Measurements from ENCODE around the gene MYO5B. TPM values are rescaled to one million over a fixed set of nuclear protein-coding genes. Genes with fewer than 3 reads are reported as not detected.

MYO5B gene
- total RNA-seq, 1 experiment from 2014 or later = 0.97 TPM

DNA sequence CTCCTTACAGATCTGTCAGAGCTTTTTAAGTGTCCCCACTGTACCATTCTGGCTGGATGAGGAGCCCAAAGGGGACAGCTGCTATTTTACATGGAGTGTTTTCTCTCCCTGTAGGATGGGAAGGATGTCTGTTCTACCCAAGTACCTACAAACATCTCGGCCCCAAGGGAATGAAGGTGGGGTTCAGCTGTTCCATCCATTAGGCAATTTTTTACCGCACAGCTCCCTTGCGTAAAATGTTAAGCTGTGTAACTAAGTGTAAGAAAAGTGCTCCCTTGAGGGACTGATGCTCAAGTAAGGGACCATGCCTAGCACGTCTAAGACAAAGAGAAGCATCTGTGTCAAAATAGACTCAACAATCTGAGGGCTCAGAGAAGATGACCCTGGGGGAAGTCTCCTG, 180.3 kb downstream of the MYO5B start:
- Histone ChIP-seq H3K9me2 (replicated peaks; ENCODE audit: insufficient read depth, low read length) (no peaks in the 10 kb centered on the region), H3K27ac (ENCODE audit: low read length) (no peak overlapping the region), H2AFZ (ENCODE audit: low read length) (no peak overlapping the region), H3K9ac (ENCODE audit: low read length) (no peak overlapping the region), H3K9me3 (ENCODE audit: low read length) (no peaks in the 10 kb centered on the region), H3K27me3 (ENCODE audit: low read length) (no peaks in the 10 kb centered on the region), H3K4me3 (ENCODE audit: low read length) (no peak overlapping the region), H3K36me3 (ENCODE audit: insufficient read depth, low read length) (no peaks in the 10 kb centered on the region), H4K20me1 (ENCODE audit: insufficient read depth, low read depth, low read length) (no peaks in the 10 kb centered on the region), H3K79me2 (ENCODE audit: low read length) (no peaks in the 10 kb centered on the region), H3K4me2 (ENCODE audit: low read depth, low read length, poor library complexity, severe bottlenecking) (no peak overlapping the region), H3K4me1 (ENCODE audit: low read length) (no peaks in the 10 kb centered on the region)
- DNase-seq = no peak

DNA sequence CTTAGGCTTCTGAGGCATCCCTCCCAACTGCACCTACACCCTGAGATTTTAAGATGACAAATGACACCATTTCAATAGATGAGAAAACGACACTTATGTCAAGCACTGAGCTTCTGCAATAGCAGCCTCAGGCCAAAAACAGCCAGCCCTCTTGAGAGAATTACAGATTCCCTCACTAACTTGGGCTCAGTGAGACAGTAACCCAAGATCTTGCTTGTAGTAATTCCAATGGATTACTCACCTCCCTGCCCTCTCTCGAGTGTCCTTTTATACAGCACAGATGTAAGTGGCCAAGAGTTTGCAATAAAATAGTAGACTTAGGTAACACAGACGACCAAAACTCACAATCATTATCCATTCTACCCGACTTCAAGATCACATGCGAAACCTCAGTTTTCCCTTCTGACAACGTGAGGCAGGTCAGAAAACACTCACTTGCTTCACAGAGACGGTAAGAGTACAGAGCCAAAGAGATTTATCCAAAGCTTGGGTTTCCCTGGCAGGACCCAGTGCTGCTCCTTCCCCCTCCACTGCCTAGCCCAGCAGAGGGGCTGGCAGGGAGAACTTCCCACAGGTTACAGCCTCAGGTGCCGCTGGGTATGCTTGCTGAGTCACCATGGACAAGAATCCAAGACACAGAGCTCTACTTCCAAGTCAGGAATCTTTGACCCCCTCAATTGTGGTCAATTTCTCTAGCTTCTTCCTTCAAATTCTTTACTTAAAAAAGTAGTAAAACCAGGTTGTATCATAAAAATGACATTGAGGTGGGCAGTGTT, 181.4 kb downstream of the MYO5B start:
- Histone ChIP-seq H4K20me1 (ENCODE audit: insufficient read depth, low read depth, low read length) (no peaks in the 10 kb centered on the region), H3K27ac (ENCODE audit: low read length) (no peak overlapping the region), H3K36me3 (ENCODE audit: insufficient read depth, low read length) (no peaks in the 10 kb centered on the region), H3K9me2 (replicated peaks; ENCODE audit: insufficient read depth, low read length) (no peaks in the 10 kb centered on the region), H3K9me3 (ENCODE audit: low read length) (no peaks in the 10 kb centered on the region), H3K4me2 (ENCODE audit: low read depth, low read length, poor library complexity, severe bottlenecking) (no peak overlapping the region), H3K4me3 (ENCODE audit: low read length) (no peak overlapping the region), H3K4me1 (ENCODE audit: low read length) (no peaks in the 10 kb centered on the region), H2AFZ (ENCODE audit: low read length) (no peak overlapping the region), H3K9ac (ENCODE audit: low read length) (no peak overlapping the region), H3K79me2 (ENCODE audit: low read length) (no peaks in the 10 kb centered on the region), H3K27me3 (ENCODE audit: low read length) (no peaks in the 10 kb centered on the region)
- DNase-seq = no peak

DNA sequence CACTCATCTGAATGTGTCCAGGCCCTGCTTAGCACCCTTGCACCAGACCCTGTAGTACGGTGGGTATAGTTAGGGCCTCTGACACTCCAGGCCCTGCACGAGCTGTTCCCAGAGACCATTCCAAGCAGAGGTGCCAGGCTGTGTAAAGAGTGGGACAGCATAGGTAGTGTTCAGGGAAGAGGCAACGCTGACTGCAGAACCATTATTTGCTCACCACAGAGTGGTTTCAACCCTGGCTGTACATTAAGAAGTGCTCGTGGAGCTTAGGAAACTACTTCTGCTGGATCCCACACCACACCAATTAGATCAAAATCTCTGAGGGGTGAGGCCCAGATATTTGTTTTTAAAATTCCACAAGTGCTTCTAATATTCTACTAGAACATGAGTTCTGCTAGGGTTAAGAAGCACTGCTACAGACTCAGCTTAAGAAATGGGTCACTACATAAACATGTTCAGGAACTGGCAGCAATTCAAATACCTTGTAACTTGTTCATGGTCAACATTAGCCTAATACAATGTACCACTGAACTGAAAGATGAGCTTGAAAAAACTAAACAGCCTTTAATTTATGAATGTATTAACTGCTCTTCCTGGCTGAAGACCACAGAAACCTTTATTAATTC, 183.0 kb downstream of the MYO5B start:
- Histone ChIP-seq H3K4me2 (ENCODE audit: low read depth, low read length, poor library complexity, severe bottlenecking) (no peak overlapping the region), H2AFZ (ENCODE audit: low read length) (no peak overlapping the region), H4K20me1 (ENCODE audit: insufficient read depth, low read depth, low read length) (no peaks in the 10 kb centered on the region), H3K9ac (ENCODE audit: low read length) (no peak overlapping the region), H3K27ac (ENCODE audit: low read length) (no peak overlapping the region), H3K27me3 (ENCODE audit: low read length) (no peaks in the 10 kb centered on the region), H3K4me3 (ENCODE audit: low read length) (no peak overlapping the region), H3K9me2 (replicated peaks; ENCODE audit: insufficient read depth, low read length) (no peaks in the 10 kb centered on the region), H3K4me1 (ENCODE audit: low read length) (no peaks in the 10 kb centered on the region), H3K79me2 (ENCODE audit: low read length) (no peaks in the 10 kb centered on the region), H3K36me3 (ENCODE audit: insufficient read depth, low read length) (no peaks in the 10 kb centered on the region), H3K9me3 (ENCODE audit: low read length) (no peaks in the 10 kb centered on the region)
- DNase-seq = no peak

DNA sequence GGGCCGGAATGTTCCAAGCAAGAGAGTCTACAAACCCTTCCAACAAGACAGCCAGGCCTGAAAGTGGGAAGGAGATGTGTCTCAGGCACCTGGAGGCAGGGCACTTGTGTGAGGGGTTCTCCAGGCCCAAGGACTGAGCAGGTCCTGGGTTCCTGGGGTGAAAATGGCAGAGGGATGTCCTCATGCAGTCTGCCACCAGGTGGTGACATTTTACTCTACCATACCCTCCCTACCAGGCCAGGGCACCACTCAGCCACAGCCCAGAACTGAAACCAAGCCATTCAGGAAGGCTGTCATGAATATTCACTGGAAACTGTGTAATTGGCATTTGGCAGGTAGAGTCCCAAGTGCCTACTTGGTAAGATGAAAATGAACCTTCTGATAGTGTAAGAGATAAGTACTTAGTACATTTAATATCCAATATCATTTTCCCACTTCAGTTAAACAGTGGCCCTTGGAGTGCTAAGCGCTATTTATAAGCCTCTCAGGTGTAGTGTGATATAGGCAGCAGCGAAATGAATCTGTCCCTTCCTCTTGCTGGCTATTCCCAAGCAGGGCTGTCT, 185.1 kb downstream of the MYO5B start:
- Histone ChIP-seq H3K36me3 (ENCODE audit: insufficient read depth, low read length) (no peaks in the 10 kb centered on the region), H4K20me1 (ENCODE audit: insufficient read depth, low read depth, low read length) (no peaks in the 10 kb centered on the region), H3K4me2 (ENCODE audit: low read depth, low read length, poor library complexity, severe bottlenecking) (no peak overlapping the region), H3K9me2 (replicated peaks; ENCODE audit: insufficient read depth, low read length) (no peaks in the 10 kb centered on the region), H3K27me3 (ENCODE audit: low read length) (no peaks in the 10 kb centered on the region), H3K9me3 (ENCODE audit: low read length) (no peaks in the 10 kb centered on the region), H3K4me3 (ENCODE audit: low read length) (no peak overlapping the region), H2AFZ (ENCODE audit: low read length) (no peak overlapping the region), H3K4me1 (ENCODE audit: low read length) (no peaks in the 10 kb centered on the region), H3K79me2 (ENCODE audit: low read length) (no peaks in the 10 kb centered on the region), H3K9ac (ENCODE audit: low read length) (no peak overlapping the region), H3K27ac (ENCODE audit: low read length) (no peak overlapping the region)
- DNase-seq = peak; percentile 85

DNA sequence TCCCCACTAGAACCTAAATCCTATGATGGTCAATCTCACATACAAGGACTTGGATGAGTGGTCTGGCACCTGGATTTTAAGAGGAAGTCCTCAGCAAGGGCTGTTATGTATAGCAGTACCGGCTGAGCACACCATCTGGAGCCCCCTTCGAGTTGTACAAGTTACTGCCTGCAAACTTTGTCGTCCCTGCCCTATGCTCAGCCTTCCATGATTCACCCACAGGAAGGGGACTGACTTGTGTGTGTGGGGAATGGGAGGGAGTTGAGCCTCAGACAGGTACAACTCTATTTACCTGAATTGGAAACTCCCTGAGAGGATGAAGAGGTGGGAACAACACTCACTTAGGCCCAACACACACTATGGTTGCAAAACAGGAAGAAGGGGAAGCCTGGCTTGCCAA, 186.6 kb downstream of the MYO5B start:
- DNase-seq = no peak
- Histone ChIP-seq H3K79me2 (ENCODE audit: low read length) (no peaks in the 10 kb centered on the region), H3K36me3 (ENCODE audit: insufficient read depth, low read length) (no peaks in the 10 kb centered on the region), H4K20me1 (ENCODE audit: insufficient read depth, low read depth, low read length) (no peaks in the 10 kb centered on the region), H3K27me3 (ENCODE audit: low read length) (no peaks in the 10 kb centered on the region), H2AFZ (ENCODE audit: low read length) (no peak overlapping the region), H3K4me3 (ENCODE audit: low read length) (no peak overlapping the region), H3K4me1 (ENCODE audit: low read length) (no peaks in the 10 kb centered on the region), H3K4me2 (ENCODE audit: low read depth, low read length, poor library complexity, severe bottlenecking) (no peak overlapping the region), H3K9me2 (replicated peaks; ENCODE audit: insufficient read depth, low read length) (no peaks in the 10 kb centered on the region), H3K27ac (ENCODE audit: low read length) (no peak overlapping the region), H3K9me3 (ENCODE audit: low read length) (no peaks in the 10 kb centered on the region), H3K9ac (ENCODE audit: low read length) (no peak overlapping the region)

DNA sequence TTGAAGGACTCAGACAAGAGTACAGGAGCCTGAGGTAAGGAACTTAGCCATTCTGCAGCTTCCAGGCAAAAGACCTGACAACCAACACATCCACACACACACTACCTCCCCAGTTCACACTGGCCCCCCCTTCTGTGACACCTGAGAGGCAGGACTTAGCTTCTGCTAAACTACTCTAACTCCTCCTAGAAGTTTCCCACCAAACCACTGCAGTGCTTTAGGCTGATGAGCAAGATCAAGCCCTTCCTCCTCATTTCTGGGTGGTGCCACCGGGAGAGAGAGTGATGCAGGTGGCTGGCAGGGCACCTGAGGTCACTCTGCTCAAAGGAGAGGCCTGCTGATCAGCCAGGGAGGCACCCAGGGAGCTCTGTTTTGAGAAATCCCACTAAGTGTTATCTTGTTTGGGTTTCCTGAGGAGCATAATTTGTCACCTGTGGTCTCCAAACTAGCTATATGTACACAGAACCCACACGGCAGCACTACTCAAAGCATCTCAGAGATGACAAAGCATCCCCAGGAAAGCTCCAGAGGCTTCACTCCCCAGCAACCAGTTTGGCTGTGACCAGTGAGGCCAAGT, 188.4 kb downstream of the MYO5B start:
- Histone ChIP-seq H3K79me2 (ENCODE audit: low read length) (no peaks in the 10 kb centered on the region), H3K27me3 (ENCODE audit: low read length) (no peaks in the 10 kb centered on the region)
- no peak for DNase-seq

DNA sequence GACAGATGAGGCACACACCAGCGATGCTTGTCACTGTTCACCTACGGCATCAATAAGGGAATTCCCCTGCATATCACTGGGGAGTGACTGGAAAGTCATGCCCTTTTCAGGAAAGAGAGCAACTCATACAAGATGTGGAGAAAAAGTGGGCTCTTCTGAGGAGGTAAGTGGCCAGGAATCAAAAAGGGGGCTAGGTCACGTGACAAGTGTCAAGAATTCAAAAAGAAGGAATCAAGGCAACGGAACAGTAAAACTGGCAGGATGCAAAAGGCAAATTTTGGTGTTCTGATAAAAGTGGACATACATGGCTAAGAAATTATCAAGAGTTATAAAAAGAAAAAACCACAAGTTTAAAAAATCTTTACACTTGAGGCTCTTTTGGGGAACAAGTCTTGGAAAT, 190.9 kb downstream of the MYO5B start:
- Histone ChIP-seq H3K79me2 (ENCODE audit: low read length) (no peaks in the 10 kb centered on the region), H4K20me1 (ENCODE audit: insufficient read depth, low read depth, low read length) (no peaks in the 10 kb centered on the region), H3K4me3 (ENCODE audit: low read length) (no peak overlapping the region), H3K4me1 (ENCODE audit: low read length) (no peaks in the 10 kb centered on the region), H3K4me2 (ENCODE audit: low read depth, low read length, poor library complexity, severe bottlenecking) (no peak overlapping the region), H3K9ac (ENCODE audit: low read length) (no peak overlapping the region), H3K27me3 (ENCODE audit: low read length) (no peaks in the 10 kb centered on the region), H3K9me3 (ENCODE audit: low read length) (no peaks in the 10 kb centered on the region), H2AFZ (ENCODE audit: low read length) (no peak overlapping the region), H3K36me3 (ENCODE audit: insufficient read depth, low read length) (no peaks in the 10 kb centered on the region), H3K27ac (ENCODE audit: low read length) (no peak overlapping the region), H3K9me2 (replicated peaks; ENCODE audit: insufficient read depth, low read length) (no peaks in the 10 kb centered on the region)
- DNase-seq = no peak

More for the DNA sequence above, 188.4 kb downstream of the MYO5B start:
- Histone ChIP-seq H3K4me2 (ENCODE audit: low read depth, low read length, poor library complexity, severe bottlenecking) (no peak overlapping the region), H3K27ac (ENCODE audit: low read length) (no peak overlapping the region), H4K20me1 (ENCODE audit: insufficient read depth, low read depth, low read length) (no peaks in the 10 kb centered on the region), H3K9ac (ENCODE audit: low read length) (no peak overlapping the region), H3K4me3 (ENCODE audit: low read length) (no peak overlapping the region), H3K4me1 (ENCODE audit: low read length) (no peaks in the 10 kb centered on the region), H3K36me3 (ENCODE audit: insufficient read depth, low read length) (no peaks in the 10 kb centered on the region), H3K9me3 (ENCODE audit: low read length) (no peaks in the 10 kb centered on the region), H3K9me2 (replicated peaks; ENCODE audit: insufficient read depth, low read length) (no peaks in the 10 kb centered on the region), H2AFZ (ENCODE audit: low read length) (no peak overlapping the region)

DNA sequence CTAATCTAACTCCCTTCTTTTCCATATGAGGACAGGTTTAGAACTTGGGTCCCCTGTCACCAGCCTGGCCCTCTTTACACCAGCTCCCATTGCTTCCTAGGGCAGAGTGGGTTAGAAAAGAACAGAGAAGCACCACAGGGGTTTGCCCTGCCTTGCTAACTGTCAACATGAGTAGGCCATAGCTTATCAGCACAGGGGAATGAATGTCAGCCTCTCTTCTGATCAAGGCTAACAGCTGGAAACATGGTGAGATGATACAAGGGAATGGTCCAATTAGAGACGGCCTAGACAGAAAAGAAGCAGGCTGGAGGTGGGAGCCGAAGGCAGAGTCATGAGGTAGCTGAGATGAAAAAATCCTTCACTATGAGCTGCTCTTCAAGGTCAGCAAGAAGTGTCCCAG, 192.2 kb downstream of the MYO5B start:
- Histone ChIP-seq H2AFZ (ENCODE audit: low read length) (no peak overlapping the region), H3K4me2 (ENCODE audit: low read depth, low read length, poor library complexity, severe bottlenecking) (no peak overlapping the region), H3K79me2 (ENCODE audit: low read length) (no peaks in the 10 kb centered on the region), H3K27me3 (ENCODE audit: low read length) (no peaks in the 10 kb centered on the region), H3K27ac (ENCODE audit: low read length) (no peak overlapping the region), H3K4me3 (ENCODE audit: low read length) (no peak overlapping the region), H3K9me2 (replicated peaks; ENCODE audit: insufficient read depth, low read length) (no peaks in the 10 kb centered on the region), H3K9me3 (ENCODE audit: low read length) (no peaks in the 10 kb centered on the region), H3K36me3 (ENCODE audit: insufficient read depth, low read length) (no peaks in the 10 kb centered on the region), H3K9ac (ENCODE audit: low read length) (no peak overlapping the region), H3K4me1 (ENCODE audit: low read length) (no peaks in the 10 kb centered on the region), H4K20me1 (ENCODE audit: insufficient read depth, low read depth, low read length) (no peaks in the 10 kb centered on the region)
- no peak for DNase-seq
